Upper lobe of left lung (tissue), 4 donors: ENCODE data around the gene SMG7.

Source experiments
- EP300 ChIP-seq, 4 donors: sonication (generic); formaldehyde crosslinking; IDR thresholded peaks; one replicate each; pipeline ENCODE4 v1.5.1; 2017; ENCODE audit warnings: antibody characterized with exemption in 4 of 4, control low read depth in 2 of 4
- POLR2A ChIP-seq, 4 donors: fragments of 450-650 bp; IDR thresholded peaks; one replicate each; pipeline ENCODE4 v1.5.1; 2016 to 2017; ENCODE audit warnings: antibody characterized with exemption in 4 of 4, mild to moderate bottlenecking in 2 of 4
- POLR2AphosphoS5 ChIP-seq, 2 donors: sonication (generic); formaldehyde crosslinking; IDR thresholded peaks; one replicate each; pipeline ENCODE4 v1.5.1; 2017; ENCODE audit warnings: antibody characterized with exemption in 2 of 2
- TF ChIP-seq, protein P1 (sequence below), 6 experiments: fragments of 450-650 bp in 4 of 6; fragments of 200-600 bp in 2 of 6; sonication (generic) in 2 of 6; IDR thresholded peaks; one replicate each; pipeline ENCODE4 v1.5.1; 2016 to 2019; ENCODE audit warnings: antibody characterized with exemption in 6 of 6

DNA sequence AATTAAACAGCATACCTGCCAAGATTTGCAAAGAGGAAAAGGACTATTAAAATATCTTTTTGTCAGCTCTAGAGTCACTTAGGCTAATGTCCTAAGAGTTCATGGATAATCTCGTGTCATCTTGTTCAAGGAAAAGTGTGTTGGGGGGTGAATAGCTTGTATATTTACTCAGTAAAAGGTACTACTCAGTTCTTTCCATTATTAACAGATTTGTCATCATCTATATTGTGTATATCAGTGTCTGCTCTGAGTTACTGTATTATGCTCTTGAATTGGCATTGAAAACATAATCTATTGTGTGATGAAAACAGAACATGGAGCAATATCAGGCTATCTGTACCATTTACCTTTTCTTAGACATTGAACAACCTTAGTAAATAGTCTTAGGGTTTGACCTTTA, 41.9 kb downstream of the SMG7 start:
- TF ChIP-seq, protein P1, sequence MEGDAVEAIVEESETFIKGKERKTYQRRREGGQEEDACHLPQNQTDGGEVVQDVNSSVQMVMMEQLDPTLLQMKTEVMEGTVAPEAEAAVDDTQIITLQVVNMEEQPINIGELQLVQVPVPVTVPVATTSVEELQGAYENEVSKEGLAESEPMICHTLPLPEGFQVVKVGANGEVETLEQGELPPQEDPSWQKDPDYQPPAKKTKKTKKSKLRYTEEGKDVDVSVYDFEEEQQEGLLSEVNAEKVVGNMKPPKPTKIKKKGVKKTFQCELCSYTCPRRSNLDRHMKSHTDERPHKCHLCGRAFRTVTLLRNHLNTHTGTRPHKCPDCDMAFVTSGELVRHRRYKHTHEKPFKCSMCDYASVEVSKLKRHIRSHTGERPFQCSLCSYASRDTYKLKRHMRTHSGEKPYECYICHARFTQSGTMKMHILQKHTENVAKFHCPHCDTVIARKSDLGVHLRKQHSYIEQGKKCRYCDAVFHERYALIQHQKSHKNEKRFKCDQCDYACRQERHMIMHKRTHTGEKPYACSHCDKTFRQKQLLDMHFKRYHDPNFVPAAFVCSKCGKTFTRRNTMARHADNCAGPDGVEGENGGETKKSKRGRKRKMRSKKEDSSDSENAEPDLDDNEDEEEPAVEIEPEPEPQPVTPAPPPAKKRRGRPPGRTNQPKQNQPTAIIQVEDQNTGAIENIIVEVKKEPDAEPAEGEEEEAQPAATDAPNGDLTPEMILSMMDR (IDR thresholded peaks at IDR 0.05): no peak
- TF ChIP-seq POLR2AphosphoS5 (IDR thresholded peaks at IDR 0.05): no peak
- no peak for TF ChIP-seq EP300 (IDR thresholded peaks at IDR 0.05)
- TF ChIP-seq POLR2A (IDR thresholded peaks at IDR 0.05): no peak
